ENCODE data around the gene DUSP1.

DUSP1 gene

GRCh38 chr5:172796306-172796705 lies 25.3 kb upstream of the DUSP1 start:
- no peak for ATAC-seq
- TF ChIP-seq BACH2 (CRISPR knock-in tag; IDR thresholded peaks at IDR 0.05; ENCODE audit: borderline replicate concordance) (no peak), CREB5 (CRISPR knock-in tag; IDR thresholded peaks at IDR 0.05; ENCODE audit: low read depth) (no peak), ZNF565 (CRISPR knock-in tag; conservative IDR thresholded peaks at IDR 0.05; ENCODE audit: low read depth) (no peak)

- ATAC-seq, result peak; percentile 32
- TF ChIP-seq CSDC2 (CRISPR knock-in tag; IDR thresholded peaks at IDR 0.05), result no peak
- no peak for TF ChIP-seq OSR1 (CRISPR knock-in tag; IDR thresholded peaks at IDR 0.05)
- no peak for TF ChIP-seq CREB5 (CRISPR knock-in tag; IDR thresholded peaks at IDR 0.05; ENCODE audit: low read depth)
- no peak for TF ChIP-seq PATZ1 (CRISPR knock-in tag; IDR thresholded peaks at IDR 0.05; ENCODE audit: borderline replicate concordance)
- TF ChIP-seq TCF4 (CRISPR knock-in tag; IDR thresholded peaks at IDR 0.05; ENCODE audit: borderline replicate concordance), result no peak
- TF ChIP-seq ZNF70 (CRISPR knock-in tag; IDR thresholded peaks at IDR 0.05), result no peak
- no peak for TF ChIP-seq ZFP30 (CRISPR knock-in tag; IDR thresholded peaks at IDR 0.05)
- TF ChIP-seq ZC3H10 (CRISPR knock-in tag; IDR thresholded peaks at IDR 0.05), result no peak
- TF ChIP-seq, protein P1, sequence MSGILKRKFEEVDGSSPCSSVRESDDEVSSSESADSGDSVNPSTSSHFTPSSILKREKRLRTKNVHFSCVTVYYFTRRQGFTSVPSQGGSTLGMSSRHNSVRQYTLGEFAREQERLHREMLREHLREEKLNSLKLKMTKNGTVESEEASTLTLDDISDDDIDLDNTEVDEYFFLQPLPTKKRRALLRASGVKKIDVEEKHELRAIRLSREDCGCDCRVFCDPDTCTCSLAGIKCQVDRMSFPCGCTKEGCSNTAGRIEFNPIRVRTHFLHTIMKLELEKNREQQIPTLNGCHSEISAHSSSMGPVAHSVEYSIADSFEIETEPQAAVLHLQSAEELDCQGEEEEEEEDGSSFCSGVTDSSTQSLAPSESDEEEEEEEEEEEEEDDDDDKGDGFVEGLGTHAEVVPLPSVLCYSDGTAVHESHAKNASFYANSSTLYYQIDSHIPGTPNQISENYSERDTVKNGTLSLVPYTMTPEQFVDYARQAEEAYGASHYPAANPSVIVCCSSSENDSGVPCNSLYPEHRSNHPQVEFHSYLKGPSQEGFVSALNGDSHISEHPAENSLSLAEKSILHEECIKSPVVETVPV (CRISPR knock-in tag; IDR thresholded peaks at IDR 0.05), result no peak
- no peak for TF ChIP-seq ARNTL (CRISPR knock-in tag; IDR thresholded peaks at IDR 0.05; ENCODE audit: borderline replicate concordance, low read depth)
- TF ChIP-seq PPARA (CRISPR knock-in tag; IDR thresholded peaks at IDR 0.05; ENCODE audit: borderline replicate concordance), result no peak
- TF ChIP-seq POU6F1 (CRISPR knock-in tag; IDR thresholded peaks at IDR 0.05; ENCODE audit: borderline replicate concordance, low read depth), result no peak
- no peak for TF ChIP-seq SNAI2 (CRISPR knock-in tag; IDR thresholded peaks at IDR 0.05)
These were observed 24.5 kb upstream of the DUSP1 start for GRCh38 chr5:172795318-172795977.

DNA sequence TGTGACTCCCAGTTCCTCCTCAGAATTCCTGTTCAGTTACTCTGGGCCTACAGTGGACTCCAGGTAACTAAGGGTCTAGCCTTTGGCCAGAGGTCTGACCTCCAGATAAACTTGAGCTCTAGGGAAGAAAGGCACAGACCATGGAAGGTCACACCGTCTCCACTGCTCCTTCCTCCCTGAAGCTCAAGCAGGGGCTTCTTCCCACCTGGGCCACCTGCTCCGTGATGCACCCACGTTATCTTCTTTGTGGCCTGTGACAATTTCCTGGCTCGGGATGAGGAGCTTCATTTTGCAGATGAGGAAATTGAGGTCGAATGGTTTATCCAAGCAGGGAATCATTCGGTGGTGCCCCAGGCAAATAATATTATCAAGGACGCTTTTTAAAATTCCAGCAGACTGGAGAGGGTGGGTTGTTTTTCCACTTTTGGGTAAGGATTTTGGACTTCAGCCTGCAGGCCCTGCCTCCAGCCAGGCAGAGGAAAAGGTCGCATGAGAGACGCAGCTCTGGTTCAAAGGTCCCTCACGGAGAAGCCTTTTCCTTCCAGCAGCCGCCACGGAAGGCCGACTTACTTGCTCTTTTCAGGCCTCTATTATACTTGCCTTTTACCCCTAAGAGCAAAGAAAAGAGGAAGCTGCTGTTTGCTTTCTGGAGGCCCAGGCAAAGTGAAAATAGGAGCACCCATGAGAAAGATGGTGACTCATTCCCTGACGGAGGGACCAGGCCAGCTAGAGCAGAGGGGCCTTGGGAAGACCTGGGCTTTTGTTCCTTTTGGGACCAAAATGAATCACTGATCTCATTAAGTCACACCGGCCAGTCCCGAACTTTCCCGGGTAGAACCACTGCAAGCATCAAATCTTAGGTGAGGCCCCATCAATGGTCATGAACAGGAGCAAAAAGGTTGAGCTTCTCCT lies 22.8 kb upstream of the DUSP1 start:
- no peak for TF ChIP-seq TCF4 (CRISPR knock-in tag; IDR thresholded peaks at IDR 0.05; ENCODE audit: borderline replicate concordance)
- ATAC-seq, result no peak

DNA sequence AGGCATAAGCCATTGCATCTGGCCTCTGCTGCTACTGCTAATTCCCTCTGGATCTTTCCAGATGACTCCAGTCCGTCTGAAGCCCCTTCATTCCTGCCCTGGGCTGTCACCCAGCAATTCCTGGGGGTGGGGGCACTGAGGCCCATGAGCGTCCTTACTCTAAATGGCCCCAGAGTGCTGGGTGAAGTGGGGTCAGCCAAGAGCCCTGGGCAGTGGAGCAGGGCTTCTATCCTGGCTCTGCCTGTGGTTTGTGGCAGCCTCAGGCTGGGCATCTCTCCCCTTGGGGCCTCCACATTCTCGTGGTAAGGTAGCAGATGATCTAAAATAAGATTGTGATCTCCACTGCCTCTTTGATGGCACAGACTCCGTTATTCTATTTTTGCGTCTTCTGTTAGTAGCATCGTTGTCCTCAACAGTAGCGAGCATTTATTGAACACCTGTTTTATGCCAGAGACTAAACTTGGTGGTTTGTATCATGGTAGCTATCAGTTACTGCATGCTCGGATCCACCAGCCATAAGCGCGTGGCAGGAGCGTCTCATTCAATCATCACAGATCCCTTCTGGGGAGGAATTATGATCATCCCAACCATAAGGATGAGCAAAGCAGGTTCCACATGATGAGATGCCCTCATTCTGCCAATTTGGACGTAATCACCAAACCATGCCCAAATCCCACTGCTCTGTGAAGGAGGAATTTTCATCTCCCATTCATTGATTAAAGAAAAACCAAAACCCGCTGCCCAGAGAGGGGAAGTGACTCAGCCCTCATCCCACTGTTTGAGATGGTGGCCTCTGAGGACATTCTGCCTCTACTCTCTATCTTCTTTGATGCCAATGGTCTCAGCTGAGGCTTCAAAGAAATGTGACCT lies 21.9 kb upstream of the DUSP1 start:
- no peak for ATAC-seq
- TF ChIP-seq BACH2 (CRISPR knock-in tag; IDR thresholded peaks at IDR 0.05; ENCODE audit: borderline replicate concordance) (no peak), SNAI2 (CRISPR knock-in tag; IDR thresholded peaks at IDR 0.05) (no peak)

Data from SK-N-SH treated with all-trans-retinoic acid at 6 μM for 48 hours (cell line).